Large intestine (tissue), 12 donors: ENCODE results near the gene ITIH3. TPM values are rescaled to one million over a fixed set of nuclear protein-coding genes. Genes with fewer than 3 reads are reported as not detected.

Experiments
- DNase-seq, 2 donors: peaks; one replicate each; pipeline versions ENCODE4 v3.0.0 to v3.0.0-alpha.2; 2013
- H3K27ac ChIP-seq: one replicate; pipeline ENCODE4 v1.5.1; 2013; ENCODE audit warnings: low read length
- H3K27me3 ChIP-seq: 2 replicates; pipeline ENCODE4 v1.6.1; 2013; ENCODE audit warnings: low read length; ENCODE audit not compliant: control insufficient read depth, insufficient read depth
- H3K36me3 ChIP-seq: 2 replicates; pipeline ENCODE4 v1.6.1; 2013; ENCODE audit warnings: low read length; ENCODE audit not compliant: control insufficient read depth, insufficient read depth
- H3K4me1 ChIP-seq: one replicate; pipeline ENCODE4 v1.6.1; 2013; ENCODE audit warnings: low read length; ENCODE audit not compliant: control insufficient read depth, insufficient read depth
- H3K4me3 ChIP-seq: one replicate; pipeline ENCODE4 v1.5.1; 2013; ENCODE audit warnings: low read length
- H3K9me3 ChIP-seq: one replicate; pipeline ENCODE4 v1.6.1; 2013; ENCODE audit warnings: mild to moderate bottlenecking, low read depth, low read length, moderate library complexity; ENCODE audit not compliant: control insufficient read depth
- WGBS: methylation state at CpG from one replicate; pipeline ENCODE4 v1.1.5; 2013; ENCODE audit warnings: low lambda C conversion rate; ENCODE audit not compliant: insufficient coverage; 5-methylcytosine and 5-hydroxymethylcytosine counted together
- long read RNA-seq, 11 donors: transcript quantifications; one replicate each; lab custom pipeline, GENCODE V29; 2026
- polyA plus RNA-seq: library from polyadenylated mRNA; unstranded; fragments of 120-200 nt; gene quantifications from one replicate; pipeline ENCODE4 v1.2.1, GENCODE V29; 2013

The ITIH3 gene
- 5.3 TPM for polyA plus RNA-seq
- long read RNA-seq, donor 1 = 0 reads
- long read RNA-seq, donor 2, partial matches to known transcripts = 7 of 7 reads
- long read RNA-seq, donor 2, other reads (novel, unspliced or antisense) = 0 of 7 reads
- long read RNA-seq, donor 3 = 0 reads
- long read RNA-seq, donor 4 = 0 reads
- long read RNA-seq, donor 5 = 0 reads
- long read RNA-seq, donor 6 = 0 reads
- long read RNA-seq, donor 7 = 0 reads
- long read RNA-seq, donor 8 = 0 reads
- long read RNA-seq, donor 9 = 0 reads
- long read RNA-seq, donor 10, partial matches to known transcripts = 0 of 1 reads
- long read RNA-seq, donor 10, other reads (novel, unspliced or antisense) = 0 of 1 reads
- long read RNA-seq, donor 11, partial matches to known transcripts = 0 of 1 reads
- long read RNA-seq, donor 11, other reads (novel, unspliced or antisense) = 0 of 1 reads

- H3K36me3 ChIP-seq = no peaks in the 10 kb centered on the region
- H3K4me3 ChIP-seq = no peak within 1 kb of the TSS
- peaks cover 12% of the 10 kb centered on the region for H3K4me1 ChIP-seq
- H3K27me3 ChIP-seq = no peaks in the 10 kb centered on the region
- no peaks in the 10 kb centered on the region for H3K9me3 ChIP-seq
- no CpG with 5 or more reads among the region's 10 CpGs for WGBS
- no peak within 1 kb of the TSS for H3K27ac ChIP-seq
- peak in 1 of 2 donors; percentile 31 for DNase-seq
Measured at GRCh38 chr3:52794612-52795099, at the start of gene ITIH3. ITIH3 (plus strand) TSS chr3:52794796; CDS start chr3:52794804, 8 bp downstream.

DNA sequence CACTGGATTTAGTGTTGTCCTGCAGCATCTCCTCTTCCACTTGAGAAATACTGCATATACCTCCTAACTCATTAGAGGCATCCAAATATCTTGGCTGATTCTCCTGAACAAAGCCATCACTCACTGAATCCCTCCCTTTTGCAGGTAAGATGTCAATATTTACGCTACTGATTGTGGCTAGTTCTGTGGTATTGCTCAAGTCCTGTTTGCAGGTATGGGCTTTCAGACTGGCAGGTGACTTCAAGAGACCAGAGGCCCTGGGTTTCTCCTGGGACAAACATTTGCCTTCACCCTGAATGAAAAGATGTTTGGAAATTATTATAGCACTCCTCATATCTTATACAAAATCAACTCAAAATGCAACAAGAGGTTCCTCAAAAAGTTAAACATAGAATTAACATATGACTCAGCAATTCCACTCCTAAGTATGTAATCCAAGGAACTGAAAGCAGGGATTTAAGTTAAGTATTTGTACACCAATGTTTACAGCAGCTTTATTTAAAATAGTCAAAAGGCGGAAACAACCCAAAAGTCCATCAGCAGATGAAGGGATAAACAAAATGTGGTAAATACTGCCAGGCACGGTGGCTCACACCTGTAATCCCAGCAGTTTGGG lies 42.4 kb upstream of the ITIH3 start:
- no peaks in the 10 kb centered on the region for H3K4me1 ChIP-seq
- no peak overlapping the region for H3K4me3 ChIP-seq
- no peaks in the 10 kb centered on the region for H3K27me3 ChIP-seq
- DNase-seq = no peak
- peaks cover 57% of the 10 kb centered on the region for H3K36me3 ChIP-seq
- WGBS = no CpG with 5 or more reads among the region's 3 CpGs
- H3K9me3 ChIP-seq = no peaks in the 10 kb centered on the region
- no peak overlapping the region for H3K27ac ChIP-seq

DNA sequence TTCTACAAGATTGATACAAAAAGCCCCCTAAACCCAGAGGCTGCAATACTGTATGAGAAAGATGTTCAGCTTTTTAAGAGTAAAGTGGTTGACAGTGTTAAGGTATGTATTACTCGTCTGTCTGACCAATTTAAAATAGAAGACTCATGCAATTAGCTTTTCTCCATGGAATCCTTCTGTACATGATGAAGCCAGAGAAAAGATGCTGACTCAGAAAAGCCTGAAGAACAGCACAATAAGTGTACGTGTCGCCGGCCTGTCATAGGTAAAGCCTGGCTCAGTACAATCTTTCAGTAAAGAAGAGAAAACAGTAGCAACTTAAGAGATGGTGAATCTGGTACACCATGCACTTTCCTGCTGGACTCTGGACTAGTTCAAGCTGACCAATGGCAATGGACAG lies 40.2 kb upstream of the ITIH3 start:
- Histone ChIP-seq H3K27ac (no peak overlapping the region), H3K4me1 (no peaks in the 10 kb centered on the region), H3K4me3 (no peak overlapping the region), H3K9me3 (no peaks in the 10 kb centered on the region), H3K36me3 (peaks cover 62% of the 10 kb centered on the region), H3K27me3 (no peaks in the 10 kb centered on the region)
- DNase-seq = no peak
- WGBS = 100% methylated on average over 1 of the region's 4 CpGs

GRCh38 chr3:52756141-52756540 lies 38.5 kb upstream of the ITIH3 start:
- Histone ChIP-seq H3K27me3 (no peaks in the 10 kb centered on the region), H3K36me3 (peaks cover 53% of the 10 kb centered on the region), H3K4me3 (no peak overlapping the region), H3K27ac (no peak overlapping the region), H3K9me3 (no peaks in the 10 kb centered on the region), H3K4me1 (no peaks in the 10 kb centered on the region)
- 100% methylated on average over 1 of the region's 1 CpG for WGBS
- DNase-seq = no peak

DNA sequence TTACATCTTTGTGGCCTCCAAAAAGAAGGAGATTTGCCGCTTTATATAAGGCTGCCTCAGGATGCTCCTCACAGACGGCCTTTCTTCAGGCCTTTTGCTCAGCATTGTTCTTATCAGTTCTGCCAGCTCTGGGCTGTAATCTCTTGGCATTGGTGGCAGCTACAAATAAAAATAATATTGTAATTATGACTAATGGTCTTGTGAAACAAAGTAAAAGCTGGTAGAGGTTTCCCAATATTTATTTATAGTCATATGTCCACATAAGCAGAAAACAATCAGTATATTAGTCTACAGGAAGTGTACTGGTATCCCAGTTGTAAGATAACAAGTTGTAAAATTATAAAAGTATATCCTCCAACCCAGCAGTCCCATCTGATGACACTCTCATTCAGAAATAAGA lies 31.1 kb upstream of the ITIH3 start:
- H3K4me3 ChIP-seq = no peak overlapping the region

GRCh38 chr3:52769786-52770455 lies 24.7 kb upstream of the ITIH3 start:
- Histone ChIP-seq H3K4me3 (peak overlapping the region; percentile 86), H3K4me1 (peaks cover 13% of the 10 kb centered on the region), H3K9me3 (no peaks in the 10 kb centered on the region), H3K27me3 (no peaks in the 10 kb centered on the region), H3K36me3 (peaks cover 22% of the 10 kb centered on the region), H3K27ac (peak overlapping the region; percentile 81)
- 0% methylated on average over 4 of the region's 13 CpGs for WGBS
- peak in 1 of 2 donors; percentile 16 for DNase-seq

More for the DNA sequence above, 31.1 kb upstream of the ITIH3 start:
- H3K36me3 ChIP-seq = peaks cover 48% of the 10 kb centered on the region
- H3K27ac ChIP-seq = no peak overlapping the region
- DNase-seq = no peak
- no CpG with 5 or more reads among the region's 2 CpGs for WGBS
- H3K9me3 ChIP-seq = no peaks in the 10 kb centered on the region
- H3K27me3 ChIP-seq = no peaks in the 10 kb centered on the region
- H3K4me1 ChIP-seq = no peaks in the 10 kb centered on the region

DNA sequence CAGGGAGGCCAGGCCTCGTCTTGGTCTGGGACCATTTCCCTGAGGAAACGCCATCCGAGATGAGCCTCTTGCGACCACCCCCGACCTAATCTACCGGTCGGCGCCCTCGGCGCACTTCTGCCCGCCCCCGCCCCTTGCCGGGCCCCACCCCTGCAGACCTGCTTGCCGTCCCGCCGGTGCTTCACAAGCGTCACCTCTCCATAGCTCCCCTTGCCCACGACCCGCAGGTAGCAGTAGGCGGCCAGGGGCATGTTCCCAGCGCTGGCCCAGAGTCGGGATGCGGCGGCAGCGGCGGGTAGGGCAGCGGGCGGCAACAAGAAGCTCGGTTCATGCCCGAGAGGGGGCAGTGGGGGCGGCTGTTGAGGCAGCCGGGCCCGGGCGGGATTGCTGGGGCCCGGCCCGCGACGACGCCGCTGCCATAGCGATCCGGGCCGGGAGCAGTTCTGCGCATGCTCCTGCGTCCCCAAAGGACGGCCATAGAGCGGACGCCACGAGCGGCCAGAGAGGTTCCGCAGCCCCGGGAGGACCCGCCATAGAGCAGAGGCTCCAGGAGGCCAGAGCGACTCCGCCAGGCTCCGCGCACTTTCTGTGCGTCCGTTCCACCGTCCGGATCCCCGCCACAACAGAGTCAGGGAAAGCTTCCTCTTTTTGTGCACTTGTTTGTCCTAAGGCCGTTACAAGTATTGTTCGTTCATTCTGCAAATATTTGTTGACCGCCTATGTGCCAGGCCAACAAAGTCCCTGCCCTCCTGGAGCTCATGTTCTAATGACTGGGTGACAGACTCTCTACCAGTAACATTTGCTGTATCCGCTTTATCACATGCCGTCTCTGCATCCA lies 23.9 kb upstream of the ITIH3 start, which contains the start of gene NEK4:
TSS of gene NEK4 (minus strand) at position 445 of the 838 bp plus-strand sequence. CDS start at position 251, 194 bp downstream.
- Histone ChIP-seq H3K27me3 (no peaks in the 10 kb centered on the region), H3K9me3 (no peaks in the 10 kb centered on the region), H3K4me1 (peaks cover 20% of the 10 kb centered on the region), H3K4me3 (peak within 1 kb of the TSS; percentile 86), H3K27ac (peak within 1 kb of the TSS; percentile 81), H3K36me3 (peaks cover 16% of the 10 kb centered on the region)
- DNase-seq = peak; percentile 90 to 93
- WGBS = 7% methylated on average over 3 of the region's 67 CpGs

GRCh38 chr3:52771334-52771681 lies 23.3 kb upstream of the ITIH3 start:
- no peaks in the 10 kb centered on the region for H3K9me3 ChIP-seq
- DNase-seq = no peak
- H3K36me3 ChIP-seq = peaks cover 11% of the 10 kb centered on the region
- H3K27ac ChIP-seq = peak overlapping the region; percentile 81
- H3K4me1 ChIP-seq = peaks cover 26% of the 10 kb centered on the region
- no peaks in the 10 kb centered on the region for H3K27me3 ChIP-seq
- peak overlapping the region; percentile 86 for H3K4me3 ChIP-seq
- WGBS = 100% methylated on average over 1 of the region's 5 CpGs

DNA sequence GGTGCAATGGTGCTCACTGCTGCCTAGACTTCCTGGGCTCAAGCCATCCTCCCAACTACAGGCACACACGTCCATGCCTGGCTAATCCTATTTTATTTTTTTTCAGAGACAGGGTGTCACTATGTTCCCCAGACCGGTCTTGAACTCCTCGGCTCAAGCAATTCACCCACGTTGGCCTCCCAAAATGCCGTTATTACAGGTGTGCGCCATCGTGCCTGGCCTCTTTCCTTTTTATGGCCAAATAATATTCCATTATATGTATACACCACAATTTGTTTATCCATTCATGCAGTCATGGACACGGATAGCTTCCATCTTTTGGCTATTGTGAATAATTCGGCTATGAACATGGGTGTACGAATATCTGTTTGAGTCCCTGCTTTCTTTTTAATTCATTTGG lies 22.9 kb upstream of the ITIH3 start:
- no peaks in the 10 kb centered on the region for H3K9me3 ChIP-seq
- no peak overlapping the region for H3K4me3 ChIP-seq
- H3K36me3 ChIP-seq = peaks cover 11% of the 10 kb centered on the region
- no peak for DNase-seq
- peaks cover 30% of the 10 kb centered on the region for H3K4me1 ChIP-seq
- no peaks in the 10 kb centered on the region for H3K27me3 ChIP-seq
- H3K27ac ChIP-seq = no peak overlapping the region
- 92% methylated on average over 9 of the region's 10 CpGs for WGBS
